NCI-H524 treated with DMSO at 0.1 percent for 48 hours (cell line): ENCODE results near the gene TMEM164.
A peak's percentile ranks its signal among the peaks of the same experiment; 100 is the strongest.

Experiments used
- DNase-seq: peaks from one replicate; lab custom pipeline; 2025; lab: John Stamatoyannopoulos, UW

The TMEM164 gene

GRCh38 chrX:110081320-110081719, 78.4 kb downstream of the TMEM164 start:
- no peak for DNase-seq

- DNase-seq, result no peak
Observed at GRCh38 chrX:110081740-110082139, 78.8 kb downstream of the TMEM164 start.

- DNase-seq, result no peak
Observed at GRCh38 chrX:110082161-110082560, 79.2 kb downstream of the TMEM164 start.

- DNase-seq, result no peak
Observed at GRCh38 chrX:110086162-110086915, 83.4 kb downstream of the TMEM164 start.

GRCh38 chrX:110086916-110087484, 84.1 kb downstream of the TMEM164 start:
- no peak for DNase-seq

- DNase-seq, result no peak
Observed at GRCh38 chrX:110087485-110088356, 84.8 kb downstream of the TMEM164 start.

- no peak for DNase-seq
Observed at GRCh38 chrX:110089656-110090403, 86.9 kb downstream of the TMEM164 start.

- DNase-seq, result no peak
Observed at GRCh38 chrX:110097920-110098319, 95.0 kb downstream of the TMEM164 start.

- DNase-seq, result no peak
Observed at GRCh38 chrX:110103344-110103743, 100.4 kb downstream of the TMEM164 start.

GRCh38 chrX:110104078-110104477, 101.2 kb downstream of the TMEM164 start:
- DNase-seq, result no peak

- no peak for DNase-seq
Observed at GRCh38 chrX:110108381-110108821, 105.5 kb downstream of the TMEM164 start.

- DNase-seq, result no peak
Observed at GRCh38 chrX:110114260-110114776, 111.4 kb downstream of the TMEM164 start.

- no peak for DNase-seq
Observed at GRCh38 chrX:110116066-110116980, 113.4 kb downstream of the TMEM164 start.

GRCh38 chrX:110118530-110118929, 115.6 kb downstream of the TMEM164 start:
- DNase-seq, result no peak

- no peak for DNase-seq
Observed at GRCh38 chrX:110119480-110119879, 116.6 kb downstream of the TMEM164 start.

- DNase-seq, result no peak
Observed at GRCh38 chrX:110120025-110120424, 117.1 kb downstream of the TMEM164 start.

- DNase-seq, result no peak
Observed at GRCh38 chrX:110123331-110123782, 120.4 kb downstream of the TMEM164 start.

- peak; percentile 66 for DNase-seq
Observed at GRCh38 chrX:110125446-110126162, 122.7 kb downstream of the TMEM164 start.

GRCh38 chrX:110131031-110131430, 128.1 kb downstream of the TMEM164 start:
- DNase-seq, result peak; percentile 96
